Epithelial cell of proximal tubule (primary cell): Measurements from ENCODE around the gene COX6B2. TPM values are rescaled to one million over a fixed set of nuclear protein-coding genes. Genes with fewer than 3 reads are reported as not detected.

Experiments
- DNase-seq: peaks from one replicate; pipeline ENCODE4 v3.0.0-alpha.2; 2011; ENCODE audit warnings: low read depth
- H3K4me3 ChIP-seq: 2 replicates; pipeline ENCODE4 v1.5.1; 2011; ENCODE audit warnings: low read depth, mild to moderate bottlenecking, low read length
- CTCF ChIP-seq: conservative IDR thresholded peaks from 2 replicates; pipeline ENCODE4 v1.5.1; 2012; ENCODE audit warnings: low read depth, mild to moderate bottlenecking, low read length
- total RNA-seq: library from RNA; depleted of rRNA; stranded (reverse); fragments of >200 nt; gene quantifications from 2 replicates; pipeline ENCODE4 v1.2.3, GENCODE V29; 2015

Gene COX6B2
- total RNA-seq, 1 donor from 2014 or later: 0.23 TPM

- DNase-seq: no peak
- H3K4me3 ChIP-seq: no peak overlapping the region
Observed at GRCh38 chr19:55341595-55342531, 12.7 kb downstream of the COX6B2 start.

DNA sequence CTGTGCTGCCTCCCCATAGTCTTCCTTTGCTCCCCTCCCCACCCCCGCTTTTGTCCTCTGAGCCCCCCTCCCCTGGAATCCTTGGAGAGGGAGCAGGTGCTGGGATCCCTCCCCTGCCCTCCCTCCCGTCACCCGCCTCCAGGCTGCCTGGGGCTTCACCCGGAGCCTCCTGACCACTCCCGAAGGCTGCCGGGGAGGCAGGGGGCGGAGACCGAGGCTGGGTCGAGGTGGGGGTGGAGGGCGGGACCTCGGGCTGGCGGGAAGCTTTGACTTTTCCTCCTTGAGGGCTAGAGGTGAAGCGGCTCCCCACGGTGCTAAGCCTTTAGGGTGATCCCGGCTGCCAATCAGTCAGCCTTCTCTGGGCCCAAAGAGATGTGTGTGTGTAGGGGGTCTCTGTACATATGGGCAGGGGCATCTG, 13.3 kb downstream of the COX6B2 start:
- DNase-seq: no peak
- peak overlapping the region; percentile 89 for H3K4me3 ChIP-seq
- no peak for TF ChIP-seq CTCF

More at GRCh38 chr19:55341595-55342531, 12.7 kb downstream of the COX6B2 start:
- TF ChIP-seq CTCF: no peak

- TF ChIP-seq CTCF: peak; percentile 33
- DNase-seq: no peak
Observed at GRCh38 chr19:55340784-55341147, 13.8 kb downstream of the COX6B2 start.

DNA sequence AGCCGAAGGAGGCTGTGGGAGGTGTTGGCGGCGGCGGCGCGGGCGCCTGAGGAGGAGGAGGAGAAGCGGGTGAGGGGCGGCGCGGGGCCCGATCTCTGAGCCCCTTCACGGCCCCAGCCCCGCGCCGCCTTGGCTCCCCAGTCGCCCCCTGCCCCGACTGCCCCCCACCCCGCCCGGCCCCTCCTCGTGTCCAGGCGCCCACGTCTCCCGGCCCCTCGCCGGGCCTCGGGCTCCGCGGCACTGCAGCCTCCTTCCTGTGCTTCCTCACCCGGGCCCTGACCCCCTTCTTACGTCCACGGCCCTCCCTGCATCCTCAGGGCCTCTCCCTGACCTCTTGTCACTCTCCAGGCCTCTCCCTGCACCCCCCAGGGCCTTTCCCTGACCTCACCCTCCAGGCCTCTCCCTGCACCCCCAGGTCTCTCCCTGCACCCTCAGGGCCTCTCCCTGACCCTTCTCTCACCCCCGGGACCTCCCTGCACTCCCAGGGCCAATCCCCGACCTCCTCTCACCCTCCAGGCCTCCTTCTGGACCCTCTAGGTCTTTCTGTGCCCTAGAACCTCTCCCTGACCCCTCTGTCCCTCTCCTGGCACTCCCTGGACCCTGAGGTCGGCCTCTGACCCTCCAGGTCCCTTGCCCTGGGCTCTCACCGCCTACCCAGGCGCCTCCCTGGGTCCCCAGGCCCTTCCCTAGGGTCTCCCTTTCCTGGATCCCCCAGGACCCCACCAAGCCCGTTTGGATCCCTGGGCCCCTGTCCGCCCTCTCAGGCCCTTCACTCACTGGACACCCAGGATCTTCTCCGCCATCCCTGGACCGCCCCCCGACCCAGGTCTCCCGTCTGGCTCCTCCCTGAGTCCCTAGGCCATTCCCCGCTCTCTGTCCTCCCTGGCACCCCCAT, 14.4 kb downstream of the COX6B2 start:
- DNase-seq: no peak
- H3K4me3 ChIP-seq: peak overlapping the region; percentile 89
- no peak for TF ChIP-seq CTCF

More at GRCh38 chr19:55340784-55341147, 13.8 kb downstream of the COX6B2 start:
- H3K4me3 ChIP-seq: peak overlapping the region; percentile 89

GRCh38 chr19:55339105-55339888, 15.2 kb downstream of the COX6B2 start, which contains the start of gene KMT5C:
Gene KMT5C (plus strand): TSS chr19:55339876. CDS start chr19:55341937, 2,061 bp downstream.
- peak within 1 kb of the TSS; percentile 89 for H3K4me3 ChIP-seq
- TF ChIP-seq CTCF: peak; percentile 37
- peak; percentile 99 for DNase-seq

DNA sequence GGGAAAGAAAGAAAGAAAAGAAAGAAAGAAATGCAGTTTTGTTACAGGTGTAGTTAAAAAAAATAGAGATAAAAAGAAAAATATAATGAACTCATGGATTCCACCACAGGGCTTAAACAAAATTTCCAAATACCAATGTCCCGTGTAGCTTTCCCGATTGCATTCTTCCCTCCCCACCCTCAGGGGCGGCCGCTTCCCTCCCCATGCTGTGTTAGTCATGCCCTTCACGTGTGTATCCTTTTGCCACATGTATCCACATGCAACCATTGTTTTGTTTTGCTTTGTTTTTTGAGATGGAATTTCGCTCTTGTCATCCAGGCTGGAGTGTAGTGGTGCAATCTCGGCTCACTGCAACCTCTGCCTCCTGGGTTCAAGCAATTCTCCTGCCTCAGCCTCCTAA, 18.4 kb downstream of the COX6B2 start:
- no peak for DNase-seq
- H3K4me3 ChIP-seq: no peak overlapping the region

More for the DNA sequence above, 18.4 kb downstream of the COX6B2 start:
- TF ChIP-seq CTCF: no peak
